ENCODE measurements around the gene TASP1.
"Not testable (repeated sequence)": the region's sequence is repeated elsewhere in the genome, so short reads cannot be mapped to it uniquely, and the experiment has no call there.

The TASP1 gene

DNA sequence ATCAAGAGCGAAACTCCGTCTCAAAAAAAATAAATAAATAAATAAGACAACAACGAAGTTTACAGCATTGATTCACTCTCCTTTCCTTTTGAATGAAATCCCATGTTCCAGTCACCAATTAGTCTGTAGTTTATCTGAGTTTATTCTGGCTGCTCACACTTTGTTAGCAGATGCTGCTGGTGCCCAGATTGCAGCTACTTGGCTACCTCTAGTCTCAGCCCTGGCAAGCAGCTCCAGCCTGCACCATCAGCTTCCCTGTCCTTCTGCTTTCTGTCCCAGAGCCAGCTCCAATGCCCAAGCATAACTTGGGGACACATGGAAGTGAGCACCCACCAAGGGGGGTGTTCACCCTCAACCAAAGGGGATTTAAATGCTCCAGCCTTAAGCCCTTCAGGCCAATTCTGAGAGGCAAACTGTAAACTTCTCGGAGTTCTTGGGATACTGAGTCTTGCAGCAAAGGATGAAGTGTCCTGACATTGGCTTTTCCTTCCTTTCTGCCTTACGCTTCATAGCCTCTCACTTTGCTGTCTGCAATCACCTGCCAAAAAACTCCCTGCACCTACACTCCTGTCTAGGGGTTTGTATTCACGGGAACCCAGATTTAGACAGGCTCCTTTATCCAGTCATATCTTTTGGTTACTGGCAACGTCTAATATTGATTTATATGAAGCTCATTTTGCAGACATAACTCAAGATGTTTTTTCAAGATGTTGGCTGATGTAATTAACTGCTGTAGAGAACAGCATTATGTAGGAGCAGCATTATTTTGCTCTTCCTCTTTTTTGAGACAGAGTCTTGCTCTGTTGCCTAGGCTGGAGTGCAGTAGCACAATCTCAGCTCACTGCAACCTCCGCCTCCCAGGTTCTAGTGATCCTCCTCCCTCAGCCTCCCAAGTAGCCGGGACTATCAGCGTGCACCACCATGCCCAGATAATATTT lies 9.8 kb upstream of the TASP1 start:
- DNase-seq: no peak

DNA sequence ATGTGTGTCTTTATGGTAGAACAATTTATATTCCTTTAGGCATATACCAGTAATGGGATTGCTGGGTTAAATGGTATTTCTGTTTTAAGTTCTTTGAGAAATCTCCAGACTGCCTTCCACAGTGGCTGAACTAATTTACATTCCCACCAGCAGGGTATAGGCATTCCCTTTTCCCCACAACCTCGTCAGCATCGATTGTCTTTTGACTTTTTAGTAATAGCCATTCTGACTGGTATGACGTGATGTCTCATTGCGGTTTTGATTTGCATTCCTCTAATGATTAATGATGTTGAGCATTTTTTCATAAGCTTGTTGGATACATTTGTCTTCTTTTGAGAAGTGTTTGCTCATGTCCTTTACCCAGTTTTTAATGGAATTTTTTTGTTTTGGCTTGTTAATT lies 5.3 kb upstream of the TASP1 start:
- no peak for DNase-seq

DNA sequence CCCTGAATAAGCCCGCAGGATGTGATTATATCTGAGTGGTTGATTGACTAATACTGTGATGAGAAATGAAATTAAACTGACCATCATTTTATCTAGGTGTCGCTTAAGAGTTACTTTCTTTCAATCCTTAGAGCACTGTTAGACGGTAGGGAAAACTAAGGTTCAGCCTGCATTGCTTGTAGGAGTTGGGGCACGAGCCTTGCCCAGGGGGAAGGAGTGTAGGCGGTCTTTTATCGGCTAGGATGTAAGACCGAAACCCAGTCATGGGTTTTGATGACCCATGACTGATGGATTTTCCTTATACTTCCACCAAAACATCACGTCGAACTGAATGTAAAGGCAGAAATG lies 392 bp upstream of the TASP1 start:
- DNase-seq: no peak

DNA sequence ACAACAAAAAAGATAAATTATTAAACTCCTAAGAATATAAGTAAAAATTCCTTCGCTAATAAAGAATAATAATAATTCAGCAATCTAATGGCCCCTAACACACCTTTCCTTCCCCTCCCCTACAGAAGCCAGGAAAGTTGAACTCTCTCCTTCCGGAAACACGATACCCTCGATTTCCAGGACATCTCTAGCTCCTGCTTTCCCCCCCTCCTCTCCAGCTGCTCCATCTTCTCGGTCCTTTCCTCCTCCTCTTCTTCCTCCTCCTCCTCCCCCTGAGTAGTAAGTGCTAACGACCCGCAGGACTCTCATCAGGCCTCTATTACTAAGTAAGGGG lies 603 bp downstream of the TASP1 start:
- no peak for DNase-seq

DNA sequence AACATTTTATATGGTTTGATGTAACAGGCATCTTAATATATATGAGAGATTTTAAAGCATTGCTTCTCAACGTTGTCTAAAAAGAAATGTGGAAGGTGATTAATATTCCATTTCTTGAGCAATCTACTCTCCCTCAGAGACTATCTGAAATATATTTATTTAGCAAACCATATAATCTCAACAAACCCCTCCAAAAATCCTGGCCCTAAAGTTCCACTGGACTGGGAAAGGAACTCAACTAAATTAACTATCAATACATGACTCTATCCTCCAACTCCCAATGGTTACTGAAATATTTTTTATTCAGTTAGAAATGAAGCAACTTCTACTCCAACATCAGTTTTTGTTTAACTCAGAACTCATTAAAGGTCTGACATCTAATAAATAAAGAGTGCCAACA lies 6.3 kb downstream of the TASP1 start:
- DNase-seq: no peak

DNA sequence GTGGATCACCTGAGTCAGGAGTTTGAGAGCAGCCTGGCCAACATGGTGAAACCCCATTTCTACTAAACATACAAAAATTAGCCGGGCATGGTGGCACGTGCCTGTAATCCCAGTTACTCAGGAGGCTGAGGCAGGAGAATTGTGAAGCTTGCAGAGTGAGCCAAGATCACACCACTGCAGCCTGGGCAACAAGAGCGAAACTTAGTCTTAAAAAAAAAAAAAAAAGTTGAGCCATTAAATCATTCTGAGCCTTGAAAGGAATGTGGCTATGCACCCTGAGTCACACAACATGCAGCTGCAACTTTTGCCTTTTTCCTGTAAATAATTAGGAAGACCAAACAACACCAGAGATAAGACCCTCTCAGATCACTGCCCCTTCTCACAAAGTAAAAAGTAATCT lies 11.2 kb downstream of the TASP1 start:
- not testable (repeated sequence) for DNase-seq

DNA sequence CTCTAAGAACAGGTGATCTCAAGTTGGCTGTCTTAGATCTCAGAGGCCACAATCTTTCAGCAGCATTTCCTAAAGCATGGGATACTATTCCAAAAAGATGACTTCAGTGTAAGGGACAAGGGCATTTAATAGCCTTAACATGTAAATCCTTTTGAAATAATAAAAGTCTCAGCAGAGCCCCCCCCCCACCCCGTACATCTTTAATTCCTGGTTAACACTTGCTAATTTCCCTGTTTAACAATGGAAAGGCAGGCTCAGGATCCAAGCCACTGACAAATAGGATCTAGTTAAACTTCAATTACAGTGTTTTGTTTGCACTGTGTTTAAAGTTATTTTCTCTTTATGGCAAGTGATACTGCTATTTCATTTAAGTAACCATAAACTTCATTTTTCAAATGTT lies 12.0 kb downstream of the TASP1 start:
- no peak for DNase-seq

DNA sequence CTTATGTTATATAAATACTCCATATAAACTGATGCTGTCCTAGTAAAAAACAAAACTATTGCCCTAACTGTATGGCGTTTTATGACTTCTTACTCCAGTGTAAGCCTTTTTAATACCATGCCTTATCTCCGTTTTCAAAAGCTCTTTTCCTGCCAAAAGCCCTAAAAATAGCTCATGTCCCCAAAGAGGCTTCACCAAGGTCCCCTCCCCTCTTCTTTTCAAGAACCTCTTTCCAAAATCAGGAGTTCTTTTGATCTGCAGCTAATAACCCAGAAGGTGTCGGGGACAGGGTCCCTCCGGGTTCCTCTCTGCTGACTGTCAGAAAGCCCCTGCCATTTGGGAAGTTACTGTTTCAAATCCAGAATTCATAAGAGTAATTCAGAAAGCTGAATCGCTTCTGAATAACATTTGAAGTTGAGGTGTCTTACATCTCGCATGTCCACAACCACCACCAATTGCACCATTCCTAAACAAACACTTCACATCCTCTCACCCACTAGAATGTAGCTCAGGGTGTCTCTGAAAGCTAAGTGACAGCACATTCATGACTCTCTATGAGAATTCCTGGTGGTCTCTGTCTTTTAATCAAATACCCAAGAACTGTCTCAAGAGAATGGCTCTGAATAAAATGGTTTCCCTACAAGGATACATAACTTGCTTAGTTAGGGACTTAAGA lies 13.3 kb downstream of the TASP1 start:
- no peak for DNase-seq

DNA sequence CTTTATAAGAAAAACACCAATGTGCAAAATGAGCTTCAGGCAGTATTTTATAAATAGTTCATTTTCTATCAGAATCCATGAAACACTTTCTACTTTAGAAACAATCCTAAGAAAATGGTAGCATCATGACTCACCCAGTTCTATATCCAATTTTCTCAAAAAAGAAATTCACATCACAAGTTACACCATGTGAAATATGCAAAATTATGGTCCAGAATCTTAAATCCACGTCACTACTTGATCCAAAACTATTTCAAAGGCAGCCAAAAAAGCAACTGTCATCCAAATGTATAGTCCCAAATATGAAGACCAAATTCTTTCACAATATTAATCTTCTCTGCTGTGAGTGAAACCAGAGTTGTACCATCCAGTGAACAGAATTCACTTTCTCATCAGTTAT lies 19.3 kb downstream of the TASP1 start:
- not testable (repeated sequence) for DNase-seq

DNA sequence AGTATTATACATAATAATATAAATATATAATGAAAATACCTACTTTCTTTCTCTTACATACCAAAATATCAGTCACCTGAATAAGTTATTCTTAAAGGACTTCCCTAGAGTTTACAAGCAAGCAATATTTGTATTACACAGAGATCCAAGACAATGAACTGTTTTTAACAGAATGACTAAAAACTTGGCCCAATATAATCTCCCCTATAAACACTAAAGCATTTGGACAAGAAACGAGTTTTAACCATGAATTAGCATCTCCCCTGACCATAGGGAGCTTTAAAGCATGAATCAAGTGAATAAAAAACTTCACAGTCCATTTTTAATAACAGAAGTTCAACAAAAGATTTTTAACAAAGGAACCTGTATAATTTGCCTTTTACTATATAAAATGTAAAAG lies 20.3 kb downstream of the TASP1 start:
- not testable (repeated sequence) for DNase-seq

DNA sequence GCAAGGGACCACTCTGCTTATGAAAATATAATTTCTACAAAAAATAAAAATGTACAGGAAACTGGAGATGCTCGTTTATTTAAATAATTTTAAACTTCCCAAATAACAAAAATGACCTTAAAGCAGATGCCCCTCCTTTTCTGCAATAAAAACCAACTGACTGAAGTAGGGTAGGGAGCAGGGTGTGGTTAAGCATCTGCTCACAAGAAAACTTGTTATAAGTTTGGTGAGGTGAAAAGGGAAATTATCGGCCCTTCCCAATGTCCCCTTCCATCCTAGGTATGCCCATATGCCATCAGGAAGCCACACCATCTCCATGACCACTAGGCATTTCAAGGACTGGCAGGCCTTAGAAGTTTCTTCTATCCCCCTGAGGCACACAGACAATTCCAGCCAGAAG lies 21.1 kb downstream of the TASP1 start:
- DNase-seq: not testable (repeated sequence)

DNA sequence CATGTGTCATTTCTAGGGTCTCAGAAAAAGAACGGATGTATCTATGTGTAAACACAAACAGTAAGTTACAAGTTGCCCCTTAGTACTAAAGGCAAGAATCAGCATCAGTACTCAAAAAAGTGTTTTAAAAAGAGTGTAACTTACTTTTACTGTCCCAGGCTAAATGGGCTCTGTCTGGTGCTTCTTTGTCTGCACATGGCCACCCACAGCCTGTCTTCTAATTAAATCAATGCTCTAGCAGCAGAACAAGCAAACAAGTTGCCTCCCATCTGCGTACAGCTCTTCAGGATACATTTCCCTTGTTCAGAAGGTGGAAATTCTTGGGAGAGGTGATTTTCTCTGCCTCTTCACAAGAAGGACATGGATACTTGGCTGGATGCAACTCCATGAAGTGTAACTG lies 22.0 kb downstream of the TASP1 start:
- DNase-seq: not testable (repeated sequence)

DNA sequence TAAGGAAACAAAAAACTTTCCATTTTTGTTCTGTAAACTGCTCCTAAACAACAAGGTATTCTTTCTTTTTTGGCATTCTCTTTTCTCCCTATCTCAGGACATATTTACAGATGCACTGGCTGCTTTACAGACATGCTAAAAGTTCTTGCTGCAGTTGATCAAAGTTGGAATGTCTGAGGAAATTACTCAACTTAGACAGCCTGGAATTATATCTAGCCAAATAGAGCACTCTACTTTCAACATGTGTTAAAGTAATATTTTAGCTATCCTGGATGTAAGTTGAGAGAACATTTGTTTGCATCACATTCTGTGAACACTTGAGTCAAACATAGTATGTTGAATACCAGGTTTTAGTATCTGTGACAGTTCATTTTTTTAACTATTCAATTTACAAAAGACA lies 24.8 kb downstream of the TASP1 start:
- DNase-seq: no peak

DNA sequence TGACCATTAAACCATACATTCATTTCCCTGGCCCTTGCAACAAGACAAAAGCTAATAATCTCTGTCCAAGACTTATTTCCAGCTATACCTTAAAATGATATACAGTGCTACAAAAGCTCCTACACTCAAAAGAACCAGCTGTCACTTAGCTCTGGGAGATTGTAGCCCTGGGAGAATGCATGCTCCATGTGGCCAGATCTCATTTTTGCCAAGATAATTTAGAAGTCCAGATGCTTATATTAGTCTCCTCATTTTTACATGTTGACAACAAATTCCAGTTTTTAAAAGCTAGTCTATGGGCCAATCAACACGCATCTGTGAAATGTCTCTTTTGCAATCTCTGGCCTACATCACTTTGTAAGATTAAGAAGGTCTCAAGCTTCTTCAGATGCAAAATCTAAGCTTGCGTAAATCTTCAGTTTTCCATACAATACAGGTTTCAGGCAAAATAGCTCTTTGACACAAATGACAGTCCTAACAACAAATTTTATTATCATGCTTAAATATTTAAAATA lies 27.1 kb downstream of the TASP1 start:
- no peak for DNase-seq

DNA sequence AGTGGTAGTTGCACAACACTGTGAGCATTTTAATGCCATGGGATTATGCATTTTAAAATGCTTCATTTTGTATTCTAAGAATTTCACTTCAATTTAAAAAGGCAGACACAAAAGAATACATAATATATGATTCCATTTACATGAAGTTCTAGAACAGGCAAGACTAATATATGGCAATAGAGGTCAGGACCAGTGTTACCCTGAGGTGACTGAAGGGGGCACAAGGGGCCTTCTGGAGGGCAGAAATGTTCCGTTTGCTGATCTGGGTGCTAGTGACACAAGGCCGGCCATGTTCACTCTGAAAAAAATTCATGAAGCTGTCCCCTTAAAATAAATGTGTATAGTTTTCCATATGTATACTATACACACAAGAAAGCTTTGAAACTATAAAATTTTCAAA lies 28.5 kb downstream of the TASP1 start:
- no peak for DNase-seq

DNA sequence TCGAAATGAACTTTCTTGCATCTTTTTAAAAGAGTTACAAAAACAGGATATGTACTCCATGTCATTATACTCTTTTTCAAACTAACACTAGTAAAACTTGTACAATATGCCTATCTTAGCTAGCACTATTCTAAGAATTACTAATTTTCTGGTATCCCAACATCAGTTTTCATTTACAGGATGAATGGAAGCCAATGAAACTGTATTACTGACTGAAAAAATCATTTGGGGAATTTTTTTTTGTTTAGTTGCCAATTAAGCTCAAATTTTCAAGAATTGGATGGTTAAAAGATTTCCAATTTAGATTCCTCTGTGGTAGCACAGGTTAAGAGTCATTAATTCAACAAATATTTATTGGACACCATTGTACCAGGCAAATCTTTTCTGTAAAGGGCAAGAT lies 30.7 kb downstream of the TASP1 start:
- no peak for DNase-seq

DNA sequence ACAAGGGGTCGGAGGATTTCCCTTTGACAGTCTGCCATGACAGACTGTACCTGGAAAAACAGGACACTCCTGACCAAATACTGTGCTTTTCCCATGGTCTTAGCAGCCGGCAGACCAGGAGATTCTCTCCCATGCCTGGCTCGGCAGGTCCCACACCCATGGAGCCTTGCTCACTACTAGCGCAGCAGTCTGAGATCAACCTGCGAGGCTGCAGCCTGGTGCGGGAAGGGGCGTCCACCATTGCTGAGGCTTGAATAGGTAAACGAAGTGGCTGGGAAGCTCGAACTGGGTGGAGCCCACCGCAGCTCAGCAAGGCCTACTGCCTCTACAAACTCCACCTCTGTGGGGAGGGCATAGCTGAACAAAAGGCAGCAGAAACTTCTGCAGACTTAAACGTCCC lies 45.3 kb downstream of the TASP1 start:
- not testable (repeated sequence) for DNase-seq

DNA sequence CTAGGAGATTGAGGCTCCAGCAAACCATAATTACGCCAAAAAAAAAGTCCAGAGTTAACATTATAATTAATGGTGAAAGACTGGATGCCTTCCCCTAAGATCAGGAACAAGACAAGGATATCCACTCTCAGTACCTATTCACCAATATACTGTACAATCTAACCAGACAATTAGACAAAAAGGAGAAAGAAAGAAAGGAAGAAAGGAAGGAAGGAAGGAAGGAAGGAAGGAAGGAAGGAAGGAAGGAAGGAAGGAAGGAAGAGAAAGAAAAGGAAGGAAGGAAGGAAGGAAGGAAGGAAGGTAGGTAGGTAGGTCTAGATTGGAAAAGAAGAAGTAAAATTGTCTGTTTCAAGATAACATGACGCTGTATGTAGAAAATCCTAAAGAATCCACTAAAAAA lies 50.7 kb downstream of the TASP1 start:
- no peak for DNase-seq

DNA sequence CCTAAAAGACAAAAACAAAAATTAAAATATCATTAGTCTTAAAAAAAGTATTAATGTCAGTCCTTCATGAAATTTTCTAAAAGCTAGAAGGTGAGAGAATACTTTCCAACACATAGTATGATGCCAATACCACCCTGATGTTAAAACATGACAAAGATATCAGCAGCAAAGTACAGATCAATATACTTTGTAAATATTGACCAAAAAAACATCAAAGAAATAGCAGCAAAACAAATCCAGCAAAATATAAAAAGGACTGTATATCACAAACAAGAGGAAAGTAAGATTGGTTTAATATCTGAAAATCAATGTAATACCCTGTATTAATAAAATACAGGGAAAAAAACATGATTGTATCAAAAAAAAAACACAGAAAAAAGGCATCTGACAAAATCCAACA lies 51.4 kb downstream of the TASP1 start:
- DNase-seq: no peak

DNA sequence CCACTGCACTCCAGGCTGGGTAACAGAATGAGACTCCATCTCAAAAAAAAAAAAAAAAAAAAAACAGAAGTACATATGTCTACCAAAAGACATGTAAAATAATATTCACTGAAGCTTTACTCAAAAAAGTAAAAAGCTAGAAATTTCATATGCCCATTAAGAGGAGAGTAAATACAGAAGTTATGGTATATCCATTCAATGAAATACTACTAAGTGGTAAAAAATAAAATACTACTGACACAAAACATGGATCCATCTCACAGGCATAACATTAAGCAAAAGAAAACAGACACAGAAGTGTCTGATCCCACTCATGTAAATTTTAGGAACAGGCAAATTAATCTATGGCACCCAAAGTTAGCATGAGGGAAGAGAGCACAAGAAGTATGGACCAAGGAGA lies 52.6 kb downstream of the TASP1 start:
- DNase-seq: no peak

DNA sequence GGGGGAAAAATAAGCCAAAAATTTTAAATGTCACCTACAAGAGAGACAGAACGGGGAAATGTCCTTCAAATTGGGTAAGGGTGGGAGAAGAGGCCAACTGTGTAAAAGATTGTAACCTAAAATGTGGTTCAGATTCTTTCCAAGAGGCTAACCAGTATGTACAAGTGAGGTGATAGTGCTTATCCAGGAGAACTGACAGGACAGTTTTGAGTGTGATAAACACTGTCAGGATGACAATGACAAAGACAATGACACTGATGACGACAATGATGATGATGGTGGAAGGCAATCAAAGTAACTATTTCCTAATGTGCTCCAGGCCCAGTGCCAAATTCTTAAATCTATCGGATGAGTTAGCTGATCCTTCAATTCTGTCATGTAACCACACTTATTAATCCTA lies 57.3 kb downstream of the TASP1 start:
- no peak for DNase-seq

DNA sequence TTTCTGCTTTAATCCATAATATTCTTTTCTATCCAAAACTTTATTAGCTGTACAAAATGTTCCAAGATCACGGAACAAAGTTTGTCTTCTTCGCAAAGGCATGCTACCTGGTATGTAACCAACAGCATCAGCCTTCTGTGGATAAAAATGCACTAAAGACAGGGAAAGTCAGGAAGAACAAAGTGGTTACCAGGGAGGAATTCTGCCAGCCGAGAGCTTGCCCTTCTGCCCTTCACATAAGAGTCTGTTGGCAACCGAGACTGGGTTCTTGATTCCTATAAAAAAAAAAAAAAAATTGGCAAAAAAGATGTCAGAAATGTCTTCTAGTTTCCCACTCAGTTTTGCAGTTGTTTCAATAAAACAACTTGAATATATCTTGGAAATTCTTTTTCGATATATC lies 58.0 kb downstream of the TASP1 start:
- no peak for DNase-seq

DNA sequence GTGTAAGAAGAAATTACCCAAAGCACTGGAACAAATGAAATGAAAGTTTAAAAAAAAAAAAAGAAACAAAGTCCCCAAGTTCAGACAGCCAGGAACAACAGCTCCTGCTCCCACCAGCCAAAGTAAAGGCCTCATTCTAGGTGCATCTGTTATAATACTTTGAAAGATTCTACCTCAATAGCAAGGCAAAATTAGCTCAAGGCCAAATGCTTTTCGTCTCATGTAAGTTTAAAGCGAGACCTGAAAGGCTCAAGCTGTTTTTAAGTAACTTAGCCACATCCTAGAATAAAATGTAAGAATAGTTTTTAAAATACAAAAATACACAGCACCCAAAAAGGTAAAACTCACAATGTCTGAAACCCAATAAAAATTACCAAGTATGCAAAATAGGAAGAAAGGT lies 64.7 kb downstream of the TASP1 start:
- no peak for DNase-seq

DNA sequence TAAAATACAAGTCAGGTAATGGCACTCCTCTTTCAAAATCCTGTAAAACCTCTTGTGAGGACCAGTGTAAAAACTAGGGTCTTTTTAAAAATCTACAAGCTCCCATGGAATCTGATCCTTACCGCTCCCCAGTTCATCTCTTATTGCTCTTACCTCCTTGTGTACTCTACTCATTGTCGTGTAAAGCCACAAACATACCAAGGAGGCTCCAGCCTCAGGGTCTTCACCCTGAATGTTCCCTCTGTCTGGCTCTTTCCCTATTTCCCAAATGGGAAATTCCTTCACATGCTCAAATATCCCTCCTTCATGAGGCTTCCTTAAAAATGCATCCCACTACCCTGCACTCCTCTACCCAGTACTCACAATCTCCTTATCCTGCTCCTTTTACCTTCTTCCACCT lies 67.1 kb downstream of the TASP1 start:
- no peak for DNase-seq

DNA sequence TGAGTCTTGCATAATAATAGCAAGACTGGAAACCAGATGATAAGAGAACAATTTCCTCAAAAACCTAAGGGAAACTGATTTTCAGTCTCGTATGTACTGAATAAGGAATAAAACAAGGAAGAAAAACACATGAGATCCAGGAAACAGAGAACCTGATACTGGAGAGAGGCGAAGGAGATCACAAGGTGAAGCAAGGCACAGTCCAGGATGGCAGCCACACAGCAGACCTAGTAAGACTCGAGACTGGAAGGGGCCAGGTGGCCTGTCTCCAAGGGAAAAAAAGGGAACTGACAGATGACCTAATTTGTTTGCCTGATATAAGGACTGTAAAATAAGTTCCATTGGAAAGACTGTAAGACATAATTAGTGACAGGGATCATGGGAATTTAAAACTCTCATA lies 71.1 kb downstream of the TASP1 start:
- DNase-seq: no peak

Measured in CD4-positive, alpha-beta T cell treated with Interleukin-4 for 4 hours (primary cell).